RKO (cell line): ENCODE data around the gene AMN.

ENCODE experiments used
- DNase-seq: peaks from one replicate; pipeline ENCODE4 v3.0.0-alpha.2; 2016; ENCODE audit warnings: low spot score

The AMN gene

GRCh38 chr14:102966681-102967505, 44.4 kb downstream of the AMN start:
- no peak for DNase-seq

- no peak for DNase-seq
Observed at GRCh38 chr14:102967506-102967795, 45.0 kb downstream of the AMN start.

DNA sequence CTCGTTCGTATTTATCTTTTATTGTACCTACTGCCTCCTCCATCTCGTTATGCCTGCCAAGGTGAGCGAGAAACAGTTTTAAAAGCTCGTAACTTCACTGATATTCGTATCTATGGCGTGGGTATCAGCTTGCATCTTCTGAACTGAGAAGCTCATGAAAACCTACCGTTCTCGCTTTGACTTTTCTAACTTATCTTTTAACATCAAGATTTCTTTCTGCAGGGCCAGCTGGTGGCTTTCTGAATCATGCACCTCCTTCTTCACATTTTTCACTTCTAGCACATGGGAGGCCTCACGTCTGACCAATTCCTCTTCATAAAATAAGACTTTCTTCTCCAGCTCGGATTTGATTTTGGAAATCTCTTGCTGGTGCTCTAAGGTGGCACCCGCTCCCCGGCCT, 45.8 kb downstream of the AMN start:
- DNase-seq: no peak

DNA sequence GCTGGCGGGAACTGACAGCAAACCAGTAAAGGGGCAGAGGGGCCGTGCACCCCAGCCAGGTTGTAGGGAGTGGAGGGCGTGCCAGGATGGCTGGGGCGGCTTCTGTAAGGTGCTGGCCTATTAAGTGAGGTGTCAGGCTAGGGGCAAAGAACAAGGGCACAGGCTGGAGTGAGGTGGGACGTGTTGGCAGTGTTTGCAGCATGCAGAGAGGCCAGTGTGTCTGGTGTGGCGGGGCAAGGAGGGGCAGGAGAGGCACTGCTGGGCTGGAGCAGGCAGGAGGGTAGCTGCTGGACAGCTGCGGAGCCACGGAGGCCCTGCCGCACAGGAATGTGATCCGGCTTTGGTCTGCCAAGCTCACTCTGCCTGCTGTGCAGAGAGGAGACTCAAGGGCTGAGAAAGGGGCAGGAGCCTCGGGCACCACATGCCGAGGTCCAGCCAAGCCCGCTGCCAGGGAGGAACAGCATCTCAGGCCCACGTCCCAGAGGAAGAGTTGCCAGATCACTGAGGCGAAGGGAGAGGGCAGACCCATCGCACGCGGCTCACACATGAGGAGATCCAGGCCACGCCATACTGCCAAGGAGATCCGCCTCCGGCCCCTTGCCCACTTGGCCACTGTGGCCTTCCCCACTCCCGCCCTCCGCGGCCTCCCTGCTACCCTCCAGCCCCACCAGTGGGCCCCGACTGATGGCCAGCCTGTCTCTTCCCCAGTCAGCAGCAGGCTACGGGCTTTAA, 46.8 kb downstream of the AMN start:
- DNase-seq: no peak

- no peak for DNase-seq
Observed at GRCh38 chr14:102969901-102970300, 47.4 kb downstream of the AMN start.

DNA sequence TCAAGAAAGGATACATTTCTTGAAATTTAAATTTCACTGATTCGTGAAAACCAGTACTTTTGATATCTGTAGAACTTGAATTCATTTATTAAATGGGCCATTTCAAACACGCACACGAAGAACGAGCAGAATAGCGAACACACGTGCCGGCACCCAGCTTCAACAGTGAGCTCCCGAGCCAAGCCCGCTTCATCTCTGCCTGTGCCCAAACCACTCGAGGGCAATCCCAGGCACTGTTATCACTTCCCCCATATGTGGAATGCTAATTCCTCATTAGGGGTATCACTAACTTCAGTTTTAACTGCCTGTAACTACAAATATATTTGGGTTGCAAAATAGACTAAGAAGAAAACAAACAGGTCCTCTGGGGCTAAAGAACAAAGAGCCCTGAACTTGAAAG, 48.0 kb downstream of the AMN start:
- DNase-seq: no peak

DNA sequence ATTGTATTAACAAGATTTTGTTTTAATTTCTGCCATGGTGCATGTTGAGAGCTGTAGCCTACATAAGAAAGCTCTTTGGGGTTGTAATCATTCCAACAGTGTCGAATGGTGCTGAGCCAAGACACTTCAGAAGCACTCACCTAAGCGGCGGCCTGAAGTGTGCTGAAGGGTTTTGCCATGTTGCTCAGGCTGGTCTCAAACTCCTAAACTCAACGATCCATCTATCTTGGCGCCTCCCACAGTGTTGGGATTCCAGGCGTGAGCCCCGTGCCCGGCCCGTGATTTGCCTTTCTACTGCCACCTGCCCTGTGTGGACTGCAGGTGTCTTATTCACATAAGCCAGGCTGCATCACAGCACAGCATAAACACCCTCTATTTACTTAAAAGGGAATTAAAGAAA, 48.9 kb downstream of the AMN start:
- DNase-seq: no peak

GRCh38 chr14:102971836-102972606, 49.6 kb downstream of the AMN start:
- DNase-seq: no peak

DNA sequence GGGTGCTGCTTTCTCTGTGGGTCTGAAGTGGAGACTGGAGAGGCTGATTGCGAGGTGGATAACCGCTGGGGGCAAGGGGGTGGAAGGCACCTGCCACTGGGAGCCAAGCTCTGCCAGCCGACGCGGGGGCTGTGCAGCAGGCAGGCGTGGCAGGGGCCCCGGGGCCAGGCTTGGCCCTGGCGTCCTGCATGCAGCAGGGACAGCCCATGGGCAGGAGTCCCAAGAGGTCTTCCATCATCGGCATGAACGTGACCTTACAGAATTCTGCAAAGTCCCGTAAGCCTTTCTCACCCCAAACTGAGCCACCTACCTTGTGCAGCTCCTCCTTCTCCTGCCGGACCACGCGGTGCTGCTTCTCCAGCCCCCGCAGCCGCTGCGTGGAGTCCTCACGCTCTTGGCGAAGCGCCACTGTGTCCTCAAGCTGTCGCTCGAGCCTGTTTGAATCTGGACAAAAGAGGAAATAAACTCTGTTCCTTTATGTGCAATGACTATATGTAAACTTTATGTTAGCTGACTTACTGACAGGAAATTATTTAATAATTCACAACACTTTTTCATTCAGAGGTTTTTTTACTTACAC, 51.3 kb downstream of the AMN start:
- no peak for DNase-seq

- no peak for DNase-seq
Observed at GRCh38 chr14:102975662-102976061, 53.2 kb downstream of the AMN start.

DNA sequence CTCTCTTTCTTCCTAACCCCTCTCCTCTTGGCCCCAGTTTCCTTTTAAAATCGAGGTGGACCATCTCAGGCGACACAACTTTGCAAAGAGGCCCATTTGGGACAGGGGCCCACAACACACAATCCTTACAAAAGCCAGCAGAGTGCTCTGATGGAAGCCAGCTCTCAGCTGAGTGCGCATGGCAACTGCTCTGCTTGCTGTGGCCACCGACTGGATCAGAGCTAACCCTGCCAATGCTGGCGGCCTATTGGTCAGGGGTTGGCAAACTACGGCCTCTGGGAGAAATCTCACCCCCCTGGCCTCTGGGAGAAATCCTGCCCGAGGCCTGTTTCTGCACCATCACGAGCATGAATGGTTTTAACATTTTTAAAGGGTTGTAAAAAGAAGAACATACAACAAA, 55.0 kb downstream of the AMN start:
- DNase-seq: no peak

GRCh38 chr14:102979406-102979805, 56.9 kb downstream of the AMN start:
- no peak for DNase-seq

GRCh38 chr14:102980409-102980810, 57.9 kb downstream of the AMN start:
- no peak for DNase-seq
